ENCODE data around the gene MAN2C1.

DNA sequence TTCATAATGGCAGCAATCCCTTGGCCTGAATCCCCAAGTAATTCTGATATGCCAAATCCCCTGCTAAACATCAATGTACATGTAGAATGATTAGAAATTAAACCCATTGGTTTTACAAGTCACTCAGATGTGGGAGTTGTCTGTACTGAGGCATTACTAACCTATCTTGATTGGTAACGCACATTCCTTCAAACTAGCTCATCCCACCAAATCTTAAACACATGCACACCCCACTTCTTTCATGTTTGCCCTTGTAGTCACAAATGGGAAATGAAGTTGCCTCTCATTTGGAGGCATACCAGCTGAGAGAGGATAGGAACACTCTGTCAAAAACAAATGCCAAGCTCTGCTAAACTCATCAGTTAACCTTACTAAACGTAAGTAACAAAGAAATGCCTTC is 29.1 kb upstream of the MAN2C1 start:
- TF ChIP-seq YY1 (IDR thresholded peaks at IDR 0.05; ENCODE audit: insufficient read depth, insufficient read length) (no peak), SUZ12 (IDR thresholded peaks at IDR 0.05; ENCODE audit: extremely low read depth, insufficient read depth, insufficient read length) (no peak), ZNF274 (IDR thresholded peaks at IDR 0.05; ENCODE audit: low read depth, low read length) (no peak)
